ENCODE measurements around the gene METTL24. TPM values are rescaled to one million over a fixed set of nuclear protein-coding genes. Genes with fewer than 3 reads are reported as not detected.

The METTL24 gene
- total and polyA plus RNA-seq, 2 of the 8 experiments (the other 6 are each of a cell fraction or from before 2014, with no cell fraction given) = 0.30 to 0.39 TPM

- Histone ChIP-seq H3K4me3 (ENCODE audit: extremely low read depth in 1 of 4, insufficient read depth in 2 of 4, low read depth in 3 of 4, low read length in 4 of 4) (no peak overlapping the region), H3K9me3 (ENCODE audit: insufficient read depth in 2 of 2, low read depth in 1 of 2, low read length in 1 of 2) (no peaks in the 10 kb centered on the region), H2BK120ac (replicated peaks; ENCODE audit: low read depth, low read length) (no peak overlapping the region), H3K23ac (ENCODE audit: insufficient read length) (no peak overlapping the region), H4K20me1 (replicated peaks in 1 of 2; ENCODE audit: control insufficient read depth in 1 of 2, insufficient read depth in 2 of 2, low read length in 2 of 2) (no peaks in the 10 kb centered on the region), H2BK12ac (ENCODE audit: low read depth, low read length) (no peak overlapping the region), H4K8ac (ENCODE audit: extremely low read depth, insufficient read depth, low read length) (no peak overlapping the region), H2BK20ac (ENCODE audit: low read length) (no peak overlapping the region), H4K5ac (ENCODE audit: insufficient read length, low read depth, low read length) (no peak overlapping the region), H3K14ac (ENCODE audit: insufficient read length) (no peak overlapping the region), H3K9ac (replicated peaks in 1 of 4; ENCODE audit: extremely low read depth in 1 of 4, low read depth in 3 of 4, low read length in 3 of 4) (no peak overlapping the region), H4K91ac (replicated peaks; ENCODE audit: insufficient read length, low read length) (no peak overlapping the region), H3K27me3 (replicated peaks in 1 of 4; ENCODE audit: control insufficient read depth in 3 of 4, extremely low read depth in 1 of 4, insufficient read depth in 3 of 4, low read length in 3 of 4) (peaks cover 0 to 1% (median 0%) of the 10 kb centered on the region in 4 experiments; a peak in 1 of 7 replicates), H3K79me2 (ENCODE audit: control insufficient read depth in 1 of 2, insufficient read depth in 2 of 2, low read length in 2 of 2) (no peaks in the 10 kb centered on the region), H3K4me2 (ENCODE audit: insufficient read depth in 1 of 2, low read depth in 2 of 2, low read length in 2 of 2) (no peak overlapping the region), H3K36me3 (ENCODE audit: control insufficient read depth in 2 of 4, insufficient read depth in 4 of 4, low read length in 3 of 4) (no peaks in the 10 kb centered on the region), H2AFZ (ENCODE audit: low read length) (no peak overlapping the region), H2AK5ac (ENCODE audit: low read depth, low read length) (no peak overlapping the region), H3K18ac (ENCODE audit: extremely low read depth, low read length) (no peak overlapping the region), H3K4ac (replicated peaks; ENCODE audit: insufficient read length, low read depth, low read length) (no peak overlapping the region), H2BK5ac (ENCODE audit: low read depth, low read length) (no peak overlapping the region), H3K79me1 (ENCODE audit: low read depth, low read length) (no peaks in the 10 kb centered on the region), H2BK15ac (ENCODE audit: low read length) (no peak overlapping the region), H3K27ac (ENCODE audit: low read depth, low read length) (no peak overlapping the region), H3K56ac (replicated peaks; ENCODE audit: insufficient read length, low read depth, low read length) (no peak overlapping the region), H3K4me1 (replicated peaks in 1 of 4; ENCODE audit: control insufficient read depth in 3 of 4, insufficient read depth in 4 of 4, low read length in 3 of 4) (no peaks in the 10 kb centered on the region; a peak in 1 of 7 replicates), H3K23me2 (ENCODE audit: low read depth, low read length) (no peaks in the 10 kb centered on the region)
- POLR2A ChIA-PET (ENCODE audit: partially characterized antibody) = no interaction called here
- DNase-seq (ENCODE audit: low read depth in 1 of 2, low spot score in 2 of 2) (no peak), FAIRE-seq (no peak)
- 90% methylated on average over 3 of the region's 3 CpGs; no CpG with 5 or more reads in 1 of the 2 experiments for WGBS, 2 experiments (ENCODE audit: extremely low coverage in 1 of 2, insufficient coverage in 1 of 2, insufficient read length in 1 of 2, insufficient replicate concordance in 2 of 2, low coverage in 1 of 2, low lambda C conversion rate in 2 of 2, missing lambda C conversion rate in 1 of 2)
- CTCF ChIA-PET (ENCODE audit: partially characterized antibody) = interaction anchor here (0.8 to 0.9 kb wide), 4 partner anchors 13 to 50 kb away, joined by 3 to 4 read pairs (median 3); no protein-coding TSS in a partner anchor
- TF ChIP-seq E2F6 (IDR thresholded peaks at IDR 0.05) = no peak
- no peak for TF ChIP-seq NRF1 (IDR thresholded peaks at IDR 0.05; ENCODE audit: low read depth, low read length)
- no peak for TF ChIP-seq BCL11A (IDR thresholded peaks at IDR 0.05; ENCODE audit: low read depth in 2 of 2, low read length in 2 of 2)
- TF ChIP-seq SIN3A (conservative IDR thresholded peaks at IDR 0.05 in 1 of 2, IDR thresholded peaks at IDR 0.05 in 1 of 2; ENCODE audit: low read depth in 1 of 2, low read length in 2 of 2) = no peak
- TF ChIP-seq KDM5A (IDR thresholded peaks at IDR 0.05; ENCODE audit: low read length) = no peak
- TF ChIP-seq CBX5 (IDR thresholded peaks at IDR 0.05; ENCODE audit: low read depth, low read length) = no peak
- no peak for TF ChIP-seq HDAC2 (IDR thresholded peaks at IDR 0.05; ENCODE audit: borderline replicate concordance in 1 of 2, low read depth in 2 of 2, low read length in 2 of 2)
- no peak for TF ChIP-seq GABPA (IDR thresholded peaks at IDR 0.05; ENCODE audit: borderline replicate concordance, insufficient read depth, low read length)
- no peak for TF ChIP-seq SUZ12 (IDR thresholded peaks at IDR 0.05; ENCODE audit: low read length)
Observed at GRCh38 chr6:110338820-110339470, 19.2 kb downstream of the METTL24 start.
